ENCODE measurements around the gene SMTNL1. TPM values are rescaled to one million over a fixed set of nuclear protein-coding genes. Genes with fewer than 3 reads are reported as not detected.
A peak's percentile ranks its signal among the peaks of the same experiment; 100 is the strongest.

The SMTNL1 gene
- total RNA-seq, 1 experiment from 2014 or later = not detected

GRCh38 chr11:57556041-57556440, 18.6 kb downstream of the SMTNL1 start:
- Histone ChIP-seq H3K9me3 (ENCODE audit: control insufficient read depth, low read depth, low read length) (no peaks in the 10 kb centered on the region), H3K4me2 (ENCODE audit: insufficient read depth, insufficient read length, low read length) (no peak overlapping the region), H2BK5ac (ENCODE audit: insufficient read length, low read length) (no peak overlapping the region), H3K23me2 (ENCODE audit: insufficient read length, low read depth, low read length, poor library complexity, severe bottlenecking) (no peaks in the 10 kb centered on the region), H3K27me3 (ENCODE audit: insufficient read depth, low read length) (no peaks in the 10 kb centered on the region), H2BK15ac (ENCODE audit: low read depth, low read length) (no peak overlapping the region), H3K79me1 (ENCODE audit: insufficient read depth, low read depth, low read length, poor library complexity, severe bottlenecking) (no peaks in the 10 kb centered on the region), H3K56ac (ENCODE audit: insufficient read length, low read depth, low read length) (no peak overlapping the region), H3K14ac (ENCODE audit: insufficient read depth, low read length) (no peak overlapping the region), H3T11ph (ENCODE audit: low read length) (no peak overlapping the region), H2AK5ac (ENCODE audit: insufficient read length, low read length) (no peak overlapping the region), H2BK120ac (ENCODE audit: low read depth, low read length, poor library complexity, severe bottlenecking) (no peak overlapping the region), H4K20me1 (ENCODE audit: control insufficient read depth, insufficient read depth, insufficient read length) (no peaks in the 10 kb centered on the region), H3K23ac (ENCODE audit: insufficient read length, low read depth, low read length) (no peak overlapping the region), H2BK20ac (ENCODE audit: low read depth, low read length, poor library complexity, severe bottlenecking) (no peak overlapping the region), H3K9ac (ENCODE audit: extremely low read depth, insufficient read length, low read length) (no peak overlapping the region), H4K5ac (ENCODE audit: insufficient read length, low read depth, low read length) (no peak overlapping the region), H3K4me1 (ENCODE audit: insufficient read depth, low read length) (no peaks in the 10 kb centered on the region; the same call in 1 of the 2 replicates), H2BK12ac (ENCODE audit: insufficient read length, low read depth, low read length) (no peak overlapping the region), H3K18ac (ENCODE audit: insufficient read length, low read depth, low read length) (no peak overlapping the region), H3K79me2 (ENCODE audit: insufficient read depth, low read length) (no peaks in the 10 kb centered on the region), H2AFZ (ENCODE audit: low read length) (no peak overlapping the region), H3K27ac (ENCODE audit: insufficient read length, low read depth, low read length) (no peak overlapping the region), H4K8ac (replicated peaks; ENCODE audit: insufficient read length, low read depth, low read length) (peak overlapping the region; percentile 82), H3K4ac (ENCODE audit: low read depth, low read length) (no peak overlapping the region; the same call in 1 of the 2 replicates), H4K91ac (ENCODE audit: insufficient read length, low read depth, low read length) (no peak overlapping the region)
- H3K27me3 Mint-ChIP-seq (ENCODE audit: low read depth) = no peaks in the 10 kb centered on the region; the same call in 1 of the 2 replicates
- TF ChIP-seq, protein P1, sequence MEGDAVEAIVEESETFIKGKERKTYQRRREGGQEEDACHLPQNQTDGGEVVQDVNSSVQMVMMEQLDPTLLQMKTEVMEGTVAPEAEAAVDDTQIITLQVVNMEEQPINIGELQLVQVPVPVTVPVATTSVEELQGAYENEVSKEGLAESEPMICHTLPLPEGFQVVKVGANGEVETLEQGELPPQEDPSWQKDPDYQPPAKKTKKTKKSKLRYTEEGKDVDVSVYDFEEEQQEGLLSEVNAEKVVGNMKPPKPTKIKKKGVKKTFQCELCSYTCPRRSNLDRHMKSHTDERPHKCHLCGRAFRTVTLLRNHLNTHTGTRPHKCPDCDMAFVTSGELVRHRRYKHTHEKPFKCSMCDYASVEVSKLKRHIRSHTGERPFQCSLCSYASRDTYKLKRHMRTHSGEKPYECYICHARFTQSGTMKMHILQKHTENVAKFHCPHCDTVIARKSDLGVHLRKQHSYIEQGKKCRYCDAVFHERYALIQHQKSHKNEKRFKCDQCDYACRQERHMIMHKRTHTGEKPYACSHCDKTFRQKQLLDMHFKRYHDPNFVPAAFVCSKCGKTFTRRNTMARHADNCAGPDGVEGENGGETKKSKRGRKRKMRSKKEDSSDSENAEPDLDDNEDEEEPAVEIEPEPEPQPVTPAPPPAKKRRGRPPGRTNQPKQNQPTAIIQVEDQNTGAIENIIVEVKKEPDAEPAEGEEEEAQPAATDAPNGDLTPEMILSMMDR (conservative IDR thresholded peaks at IDR 0.05) = no peak
- peaks cover 18 to 62% (median 53%) of the 10 kb centered on the region in 3 experiments; a peak in 6 of 7 replicates for H3K36me3 Mint-ChIP-seq (ENCODE audit: insufficient read depth in 1 of 3, low read depth in 3 of 3)
- H3K27ac Mint-ChIP-seq = no peak overlapping the region
- peaks cover 6 to 13% of the 10 kb centered on the region in 2 experiments; a peak in 1 of 4 replicates for H3K4me1 Mint-ChIP-seq
- H3K9me3 Mint-ChIP-seq = no peaks in the 10 kb centered on the region
- no peak overlapping the region for H3K4me3 Mint-ChIP-seq
- DNase-seq = no peak
- WGBS (ENCODE audit: extremely low coverage, insufficient read length, low lambda C conversion rate) = no CpG with 5 or more reads among the region's 8 CpGs

All from H9 (cell line).